GM13977 (cell line): ENCODE data around the gene ZMYND8.

ENCODE experiments used
- DNase-seq: peaks from one replicate; pipeline ENCODE4 v3.0.0; 2012; ENCODE audit warnings: low spot score
- CTCF ChIP-seq: IDR thresholded peaks from 2 replicates; pipeline ENCODE4 v1.5.1; 2012; ENCODE audit warnings: mild to moderate bottlenecking, control low read depth; ENCODE audit not compliant: insufficient read depth; ENCODE audit errors: extremely low read depth, missing control alignments
- in situ Hi-C: fragments of 300-500 bp; cut with MboI; formaldehyde crosslinking; loops from one replicate; pipeline ENCODE4 v1.12.0; 2022; ENCODE audit warnings: low sequenced_read_pairs, low pct_unique_long_range_greater_than_20kb, mixed read lengths, inconsistent platforms; ENCODE audit not compliant: unreplicated experiment

Gene ZMYND8

GRCh38 chr20:47164140-47164539, 192.4 kb downstream of the ZMYND8 start:
- in situ Hi-C loops: no loop called here
- DNase-seq: no peak
- TF ChIP-seq CTCF: no peak

- in situ Hi-C loops: no loop called here
- no peak for TF ChIP-seq CTCF
- DNase-seq: no peak
Observed at GRCh38 chr20:47161411-47161810, 195.1 kb downstream of the ZMYND8 start.

GRCh38 chr20:47160992-47161391, 195.5 kb downstream of the ZMYND8 start:
- in situ Hi-C loops: no loop called here
- no peak for TF ChIP-seq CTCF
- no peak for DNase-seq

GRCh38 chr20:47160240-47160639, 196.3 kb downstream of the ZMYND8 start:
- in situ Hi-C loops: no loop called here
- TF ChIP-seq CTCF: no peak
- DNase-seq: no peak
